ENCODE results near the gene DNAH14.
"Not testable (repeated sequence)": the region's sequence is repeated elsewhere in the genome, so short reads cannot be mapped to it uniquely, and the experiment has no call there.

The DNAH14 gene

GRCh38 chr1:225063722-225064121, 134.2 kb downstream of the DNAH14 start:
- Mint-ChIP-seq H3K27ac (no peak overlapping the region), H3K9me3 (peaks cover 0 to 5% of the 10 kb centered on the region in 2 donors), H3K4me1 (ENCODE audit: low read depth in 2 of 2) (no peaks in the 10 kb centered on the region), H3K27me3 (peaks cover 5 to 15% of the 10 kb centered on the region in 2 donors), H3K4me3 (no peak overlapping the region), H3K36me3 (ENCODE audit: insufficient read depth) (no peaks in the 10 kb centered on the region)
- ATAC-seq (replicated peaks) (no peak), DNase-seq (no peak)

GRCh38 chr1:225070972-225071371, 141.5 kb downstream of the DNAH14 start:
- DNase-seq (no peak), ATAC-seq (replicated peaks) (no peak)
- Mint-ChIP-seq H3K36me3 (ENCODE audit: insufficient read depth) (no peaks in the 10 kb centered on the region), H3K27me3 (peaks cover 0 to 6% of the 10 kb centered on the region in 2 donors), H3K9me3 (peaks cover 0 to 9% of the 10 kb centered on the region in 2 donors), H3K27ac (no peak overlapping the region), H3K4me3 (no peak overlapping the region), H3K4me1 (ENCODE audit: low read depth in 2 of 2) (no peaks in the 10 kb centered on the region)

- peaks cover 0 to 5% of the 10 kb centered on the region in 2 donors for H3K27me3 Mint-ChIP-seq
- DNase-seq (no peak), ATAC-seq (replicated peaks) (no peak)
- H3K36me3 Mint-ChIP-seq (ENCODE audit: insufficient read depth): no peaks in the 10 kb centered on the region
- H3K27ac Mint-ChIP-seq: no peak overlapping the region
- H3K4me1 Mint-ChIP-seq (ENCODE audit: low read depth in 2 of 2): no peaks in the 10 kb centered on the region
- no peaks in the 10 kb centered on the region for H3K9me3 Mint-ChIP-seq
- no peak overlapping the region for H3K4me3 Mint-ChIP-seq
These were observed 167.7 kb downstream of the DNAH14 start for GRCh38 chr1:225097175-225097574.

- no peak overlapping the region for H3K27ac Mint-ChIP-seq
- H3K36me3 Mint-ChIP-seq (ENCODE audit: insufficient read depth): peaks cover 2% of the 10 kb centered on the region
- H3K9me3 Mint-ChIP-seq: no peaks in the 10 kb centered on the region
- H3K4me1 Mint-ChIP-seq (ENCODE audit: low read depth in 2 of 2): no peaks in the 10 kb centered on the region
- ATAC-seq (replicated peaks) (no peak), DNase-seq (no peak)
- no peak overlapping the region for H3K4me3 Mint-ChIP-seq
- peaks cover 12 to 22% of the 10 kb centered on the region in 2 donors for H3K27me3 Mint-ChIP-seq
These were observed 181.5 kb downstream of the DNAH14 start for GRCh38 chr1:225111000-225111399.

GRCh38 chr1:225113265-225113664, 183.8 kb downstream of the DNAH14 start:
- no peaks in the 10 kb centered on the region for H3K4me1 Mint-ChIP-seq (ENCODE audit: low read depth in 2 of 2)
- H3K4me3 Mint-ChIP-seq: no peak overlapping the region
- peaks cover 8 to 12% of the 10 kb centered on the region in 2 donors for H3K27me3 Mint-ChIP-seq
- H3K36me3 Mint-ChIP-seq (ENCODE audit: insufficient read depth): no peaks in the 10 kb centered on the region
- H3K9me3 Mint-ChIP-seq: no peaks in the 10 kb centered on the region
- H3K27ac Mint-ChIP-seq: no peak overlapping the region
- no peak for ATAC-seq (replicated peaks)
- DNase-seq: no peak

GRCh38 chr1:225114354-225114990, 185.0 kb downstream of the DNAH14 start:
- H3K4me3 Mint-ChIP-seq: no peak overlapping the region
- H3K27me3 Mint-ChIP-seq: peaks cover 8 to 11% of the 10 kb centered on the region in 2 donors
- no peaks in the 10 kb centered on the region for H3K36me3 Mint-ChIP-seq (ENCODE audit: insufficient read depth)
- ATAC-seq (replicated peaks) (no peak), DNase-seq (no peak)
- H3K4me1 Mint-ChIP-seq (ENCODE audit: low read depth in 2 of 2): no peaks in the 10 kb centered on the region
- H3K9me3 Mint-ChIP-seq: no peaks in the 10 kb centered on the region
- H3K27ac Mint-ChIP-seq: no peak overlapping the region

GRCh38 chr1:225119307-225119706, 189.8 kb downstream of the DNAH14 start:
- ATAC-seq (replicated peaks) (no peak), DNase-seq (no peak)
- no peaks in the 10 kb centered on the region for H3K9me3 Mint-ChIP-seq
- no peaks in the 10 kb centered on the region for H3K36me3 Mint-ChIP-seq (ENCODE audit: insufficient read depth)
- H3K4me3 Mint-ChIP-seq: no peak overlapping the region
- H3K27me3 Mint-ChIP-seq: peaks cover 0 to 8% of the 10 kb centered on the region in 2 donors
- no peaks in the 10 kb centered on the region for H3K4me1 Mint-ChIP-seq (ENCODE audit: low read depth in 2 of 2)
- no peak overlapping the region for H3K27ac Mint-ChIP-seq

- no peak overlapping the region for H3K27ac Mint-ChIP-seq
- H3K27me3 Mint-ChIP-seq: peaks cover 0 to 8% of the 10 kb centered on the region in 2 donors
- no peaks in the 10 kb centered on the region for H3K36me3 Mint-ChIP-seq (ENCODE audit: insufficient read depth)
- H3K4me3 Mint-ChIP-seq: no peak overlapping the region
- H3K9me3 Mint-ChIP-seq: no peaks in the 10 kb centered on the region
- ATAC-seq (replicated peaks): no peak
- DNase-seq: no peak
- no peaks in the 10 kb centered on the region for H3K4me1 Mint-ChIP-seq (ENCODE audit: low read depth in 2 of 2)
These were observed 191.6 kb downstream of the DNAH14 start for GRCh38 chr1:225121095-225121494.

- peaks cover 0 to 6% of the 10 kb centered on the region in 2 donors for H3K4me1 Mint-ChIP-seq (ENCODE audit: low read depth in 2 of 2)
- no peak overlapping the region for H3K27ac Mint-ChIP-seq
- no peaks in the 10 kb centered on the region for H3K36me3 Mint-ChIP-seq (ENCODE audit: insufficient read depth)
- no peak for DNase-seq
- H3K27me3 Mint-ChIP-seq: peaks cover 11 to 12% of the 10 kb centered on the region in 2 donors
- no peak for ATAC-seq (replicated peaks)
- H3K9me3 Mint-ChIP-seq: peaks cover 5 to 8% of the 10 kb centered on the region in 2 donors
- no peak overlapping the region for H3K4me3 Mint-ChIP-seq
These were observed 202.4 kb downstream of the DNAH14 start for GRCh38 chr1:225131869-225132268.

- Mint-ChIP-seq H3K4me1 (ENCODE audit: low read depth in 2 of 2) (peaks cover 0 to 6% of the 10 kb centered on the region in 2 donors), H3K27ac (no peak overlapping the region), H3K27me3 (peaks cover 19 to 33% of the 10 kb centered on the region in 2 donors), H3K4me3 (no peak overlapping the region), H3K36me3 (ENCODE audit: insufficient read depth) (no peaks in the 10 kb centered on the region), H3K9me3 (peaks cover 3 to 8% of the 10 kb centered on the region in 2 donors)
- DNase-seq (no peak), ATAC-seq (replicated peaks) (no peak)
These were observed 208.5 kb downstream of the DNAH14 start for GRCh38 chr1:225137976-225138375.

- H3K9me3 Mint-ChIP-seq: no peaks in the 10 kb centered on the region
- peaks cover 19 to 24% of the 10 kb centered on the region in 2 donors for H3K27me3 Mint-ChIP-seq
- H3K4me3 Mint-ChIP-seq: no peak overlapping the region
- no peak overlapping the region for H3K27ac Mint-ChIP-seq
- no peaks in the 10 kb centered on the region for H3K4me1 Mint-ChIP-seq (ENCODE audit: low read depth in 2 of 2)
- DNase-seq (no peak), ATAC-seq (replicated peaks) (no peak)
- H3K36me3 Mint-ChIP-seq (ENCODE audit: insufficient read depth): no peaks in the 10 kb centered on the region
These were observed 213.5 kb downstream of the DNAH14 start for GRCh38 chr1:225143001-225143400.

- Mint-ChIP-seq H3K4me1 (ENCODE audit: low read depth in 2 of 2) (no peaks in the 10 kb centered on the region), H3K4me3 (no peak overlapping the region), H3K36me3 (ENCODE audit: insufficient read depth) (no peaks in the 10 kb centered on the region), H3K27me3 (peaks cover 0 to 8% of the 10 kb centered on the region in 2 donors), H3K9me3 (no peaks in the 10 kb centered on the region), H3K27ac (no peak overlapping the region)
- ATAC-seq (replicated peaks): no peak
- no peak for DNase-seq
These were observed 217.0 kb downstream of the DNAH14 start for GRCh38 chr1:225146478-225146877.

- H3K27ac Mint-ChIP-seq; H3K36me3 Mint-ChIP-seq (ENCODE audit: insufficient read depth); H3K9me3 Mint-ChIP-seq; DNase-seq; H3K4me1 Mint-ChIP-seq (ENCODE audit: low read depth in 2 of 2); ATAC-seq (replicated peaks); H3K4me3 Mint-ChIP-seq: not testable (repeated sequence)
- peaks cover 7 to 14% of the 10 kb centered on the region in 2 donors for H3K27me3 Mint-ChIP-seq
These were observed 218.3 kb downstream of the DNAH14 start for GRCh38 chr1:225147791-225148190.

GRCh38 chr1:225152061-225152460, 222.6 kb downstream of the DNAH14 start:
- peaks cover 16 to 20% of the 10 kb centered on the region in 2 donors for H3K27me3 Mint-ChIP-seq
- no peaks in the 10 kb centered on the region for H3K36me3 Mint-ChIP-seq (ENCODE audit: insufficient read depth)
- H3K9me3 Mint-ChIP-seq: no peaks in the 10 kb centered on the region
- ATAC-seq (replicated peaks) (no peak), DNase-seq (no peak)
- no peak overlapping the region for H3K4me3 Mint-ChIP-seq
- H3K4me1 Mint-ChIP-seq (ENCODE audit: low read depth in 2 of 2): no peaks in the 10 kb centered on the region
- H3K27ac Mint-ChIP-seq: no peak overlapping the region
